ENCODE measurements around the gene LLGL1.

The LLGL1 gene

DNA sequence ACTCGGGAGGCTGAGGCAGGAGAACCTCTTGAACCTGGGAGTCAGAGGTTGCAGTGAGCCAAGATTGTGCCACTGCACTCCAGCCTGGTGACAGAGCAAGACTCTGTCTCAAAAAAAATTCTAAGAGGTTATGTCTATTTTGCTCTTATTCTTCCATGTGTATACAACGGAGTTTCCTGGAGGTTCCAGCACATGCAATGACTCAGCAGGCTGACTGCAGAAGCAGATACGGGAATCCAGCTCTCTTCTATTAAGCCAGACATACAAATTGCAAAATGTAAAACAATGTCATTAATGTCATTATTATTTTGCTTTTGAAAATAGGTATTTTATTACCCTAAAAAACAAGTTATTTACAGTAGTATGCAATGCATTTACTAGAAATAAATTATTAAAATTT, 53.4 kb downstream of the LLGL1 start:
- no peak for DNase-seq

DNA sequence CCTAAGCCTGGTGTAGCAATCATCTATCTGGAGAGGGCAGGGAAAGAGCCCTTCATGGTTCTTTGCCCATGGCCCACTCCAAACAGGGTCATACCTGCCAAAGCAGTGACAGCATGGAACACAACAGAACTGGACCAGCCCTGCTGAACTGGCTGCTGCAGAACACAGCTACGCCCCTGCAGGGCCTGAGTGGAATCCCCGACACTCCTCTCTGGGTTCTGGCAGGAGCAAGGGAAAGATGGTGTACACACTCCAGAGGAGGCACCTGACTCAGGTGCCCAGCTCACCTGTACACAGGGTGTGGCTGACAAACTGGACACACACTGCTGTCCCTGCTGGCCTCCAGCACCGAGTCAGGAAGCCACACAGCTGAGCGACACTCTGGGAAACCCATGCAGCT, 54.8 kb downstream of the LLGL1 start:
- no peak for DNase-seq

DNA sequence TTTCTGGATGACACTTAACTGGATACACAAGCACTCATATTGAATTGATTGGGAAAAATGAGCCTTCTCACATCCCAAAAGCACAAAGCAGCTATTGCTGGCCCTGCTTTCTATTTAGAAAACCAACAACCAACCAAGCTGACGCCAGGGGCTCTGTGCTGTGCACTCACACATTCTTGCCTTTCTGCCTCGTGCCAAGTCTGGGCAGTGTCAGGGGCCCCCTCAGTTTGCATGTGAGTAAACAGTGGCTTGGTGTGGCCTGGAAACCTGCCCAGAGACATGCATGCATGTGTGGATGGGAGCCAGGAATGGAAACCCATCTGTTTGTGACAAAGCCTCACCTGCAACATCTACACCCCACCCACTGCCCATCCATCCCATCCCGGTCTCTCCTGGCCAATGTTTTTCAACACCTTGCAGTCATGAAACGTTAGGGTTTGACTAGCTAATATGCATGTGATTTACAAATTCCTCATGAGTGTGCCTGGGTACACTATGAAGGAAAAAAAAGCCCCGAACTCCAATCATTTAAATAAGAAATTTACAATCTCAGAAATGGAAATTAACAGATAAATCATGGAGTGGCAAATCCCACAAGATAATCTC, 55.4 kb downstream of the LLGL1 start:
- DNase-seq: no peak

DNA sequence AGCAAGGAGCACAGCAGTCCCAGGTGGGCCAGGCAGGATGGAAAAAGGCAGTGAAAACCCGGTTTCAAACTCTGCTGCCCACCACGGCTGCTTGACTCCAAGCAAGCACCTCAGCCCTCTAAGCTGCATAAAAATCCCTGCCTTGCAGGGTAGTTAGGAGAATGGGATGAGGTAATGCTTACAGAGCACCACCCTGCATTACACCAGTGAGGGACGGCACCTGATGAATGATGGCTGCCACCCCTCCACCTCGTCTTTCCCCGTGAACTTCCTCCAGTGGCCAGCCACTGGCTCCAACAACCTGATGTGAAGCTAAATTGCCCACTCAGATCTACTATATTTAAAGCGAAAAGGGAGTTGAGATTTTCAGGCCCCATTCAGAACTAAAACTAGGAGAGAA, 56.4 kb downstream of the LLGL1 start:
- no peak for DNase-seq

GRCh38 chr17:18285296-18285695, 59.9 kb downstream of the LLGL1 start:
- no peak for DNase-seq

GRCh38 chr17:18291718-18292540, 66.5 kb downstream of the LLGL1 start:
- DNase-seq: no peak
